HK-2 (cell line): ENCODE results near the gene C1QTNF6.
"Not testable (repeated sequence)": the region's sequence is repeated elsewhere in the genome, so short reads cannot be mapped to it uniquely, and the experiment has no call there.

Source experiments
- DNase-seq: peaks from one replicate; pipeline ENCODE4 v3.0.0-alpha.2; 2018; ENCODE audit not compliant: unreplicated experiment

The C1QTNF6 gene

DNA sequence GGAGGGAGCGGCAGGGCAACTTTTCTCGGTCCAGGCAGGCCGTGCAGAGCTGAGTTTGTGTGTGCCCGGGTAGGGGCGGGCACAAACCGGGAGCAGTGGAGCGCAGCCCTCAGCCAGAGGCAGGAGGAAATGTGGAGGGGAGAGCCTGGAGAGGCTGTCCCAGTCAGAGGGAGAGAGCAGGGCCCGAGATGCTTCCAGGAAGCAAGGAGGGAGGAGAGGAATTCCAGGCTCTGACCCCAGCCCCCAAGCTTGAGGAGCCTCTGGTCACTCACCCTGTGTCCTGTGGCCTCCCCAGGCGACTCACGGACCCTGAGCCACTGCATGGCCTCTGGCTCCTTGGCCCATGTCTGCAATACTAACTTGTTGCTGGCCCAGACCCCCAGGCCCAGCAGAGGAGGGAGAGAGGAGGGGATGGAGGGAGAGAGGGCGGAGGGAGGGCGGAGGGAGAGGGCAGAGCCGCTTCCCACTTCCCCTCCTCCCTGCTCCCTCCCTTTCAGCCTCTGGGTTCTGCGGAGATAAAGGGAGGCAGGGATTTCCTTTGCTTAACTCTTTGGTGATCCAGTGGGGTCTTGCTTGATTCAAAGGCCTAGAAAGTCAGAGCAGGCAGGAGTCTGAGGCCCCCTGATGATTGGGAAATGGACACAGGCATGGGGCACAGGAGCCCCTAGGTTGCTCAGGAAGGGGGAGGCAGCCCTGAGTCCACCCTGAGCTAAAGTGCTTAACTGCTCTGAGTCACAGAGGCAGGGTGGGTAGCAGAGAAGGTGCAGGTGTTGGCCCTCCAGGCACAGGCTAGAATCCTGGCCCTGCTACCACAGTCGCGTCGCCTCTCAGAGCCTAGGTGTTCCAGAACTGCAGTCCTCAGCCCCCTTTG, at the start of gene C1QTNF6:
TSS of gene C1QTNF6 (minus strand) at position 357 of the 871 bp plus-strand sequence. CDS start at position 323, 34 bp downstream.
- DNase-seq: peak; percentile 72

DNA sequence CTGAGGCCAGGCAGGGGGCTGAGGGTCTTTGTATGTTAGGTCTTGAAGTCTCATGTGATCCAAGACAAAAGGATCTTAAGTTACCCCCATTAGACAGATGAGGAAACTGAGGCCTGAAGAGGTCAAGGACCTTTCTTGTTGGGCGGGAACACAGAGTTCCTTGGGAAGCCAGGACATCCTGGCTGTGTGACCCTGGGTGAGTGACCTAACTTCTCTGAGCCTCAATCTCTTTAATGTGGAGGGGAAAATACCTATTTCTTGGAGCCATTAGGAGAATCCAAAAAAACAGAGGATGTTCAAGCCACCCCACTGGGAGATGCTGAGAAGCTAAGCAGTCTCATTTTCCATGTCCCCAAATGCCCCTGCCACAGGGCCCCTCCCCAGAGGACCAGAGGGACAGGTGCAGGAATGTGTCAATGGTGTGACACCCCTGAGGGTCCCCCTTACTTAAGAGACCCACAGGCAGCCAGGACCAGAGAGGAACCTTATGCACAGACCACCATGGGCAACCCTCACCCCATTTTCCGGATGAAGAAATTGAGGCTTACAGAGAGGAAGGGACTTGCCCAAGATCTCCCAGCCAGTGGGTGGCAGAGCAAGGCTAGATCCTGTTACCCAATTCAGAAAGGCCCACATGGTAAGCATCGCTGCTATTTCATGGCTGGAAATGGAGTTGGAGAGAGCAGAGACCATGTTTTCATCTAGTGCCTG, 48.0 kb upstream of the C1QTNF6 start:
- no peak for DNase-seq

GRCh38 chr22:37234736-37235711, 47.0 kb upstream of the C1QTNF6 start:
- no peak for DNase-seq

GRCh38 chr22:37233751-37234631, 45.9 kb upstream of the C1QTNF6 start:
- no peak for DNase-seq

DNA sequence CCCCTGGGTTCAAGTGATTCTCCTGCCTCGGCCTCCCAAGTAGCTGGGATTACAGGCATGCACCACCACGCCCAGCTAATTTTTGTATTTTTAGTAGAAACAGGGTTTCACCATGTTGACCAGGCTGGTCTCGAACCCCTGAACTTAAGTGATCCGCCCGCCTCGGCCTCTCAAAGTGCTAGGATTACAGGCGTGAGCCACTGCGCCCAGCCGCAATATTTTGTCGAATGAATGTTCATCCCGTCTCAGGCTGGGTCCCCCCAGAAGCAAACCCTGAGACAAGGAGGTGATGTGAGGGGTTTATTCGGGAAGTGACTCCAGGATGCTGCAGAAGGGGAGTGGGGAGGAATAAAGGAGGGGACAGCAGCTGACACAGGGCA, 45.3 kb upstream of the C1QTNF6 start:
- DNase-seq: not testable (repeated sequence)

- no peak for DNase-seq
Observed at GRCh38 chr22:37232140-37232998, 44.3 kb upstream of the C1QTNF6 start.

- DNase-seq: no peak
Observed at GRCh38 chr22:37231406-37232139, 43.5 kb upstream of the C1QTNF6 start.

GRCh38 chr22:37230673-37231405, 42.8 kb upstream of the C1QTNF6 start:
- no peak for DNase-seq

GRCh38 chr22:37229805-37230672, 42.0 kb upstream of the C1QTNF6 start:
- DNase-seq: peak; percentile 70

GRCh38 chr22:37229012-37229804, 41.2 kb upstream of the C1QTNF6 start:
- peak; percentile 69 for DNase-seq

- DNase-seq: peak; percentile 34
Observed at GRCh38 chr22:37228106-37229011, 40.3 kb upstream of the C1QTNF6 start.

- DNase-seq: no peak
Observed at GRCh38 chr22:37226514-37226913, 38.5 kb upstream of the C1QTNF6 start.

DNA sequence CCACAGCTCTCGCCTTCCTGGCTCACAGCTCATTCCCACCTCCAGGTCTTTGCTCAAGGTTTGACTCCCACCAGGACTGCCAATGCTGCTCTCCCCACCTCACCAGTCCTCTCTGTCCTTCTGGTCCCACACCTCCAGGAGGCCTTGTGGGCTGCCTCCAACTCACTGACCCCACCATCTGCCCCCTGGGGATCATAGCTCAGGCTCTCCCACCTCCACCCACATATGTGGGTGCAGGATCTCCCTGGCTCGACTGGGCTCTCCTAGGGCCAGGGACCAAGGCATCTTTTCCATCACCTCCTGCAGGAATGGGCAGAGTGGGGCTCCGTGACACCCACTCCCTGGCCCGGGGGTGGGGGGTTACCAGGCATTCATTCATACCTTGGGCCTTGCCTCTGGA, 38.0 kb upstream of the C1QTNF6 start:
- no peak for DNase-seq

GRCh38 chr22:37225481-37225880, 37.4 kb upstream of the C1QTNF6 start:
- DNase-seq: no peak

DNA sequence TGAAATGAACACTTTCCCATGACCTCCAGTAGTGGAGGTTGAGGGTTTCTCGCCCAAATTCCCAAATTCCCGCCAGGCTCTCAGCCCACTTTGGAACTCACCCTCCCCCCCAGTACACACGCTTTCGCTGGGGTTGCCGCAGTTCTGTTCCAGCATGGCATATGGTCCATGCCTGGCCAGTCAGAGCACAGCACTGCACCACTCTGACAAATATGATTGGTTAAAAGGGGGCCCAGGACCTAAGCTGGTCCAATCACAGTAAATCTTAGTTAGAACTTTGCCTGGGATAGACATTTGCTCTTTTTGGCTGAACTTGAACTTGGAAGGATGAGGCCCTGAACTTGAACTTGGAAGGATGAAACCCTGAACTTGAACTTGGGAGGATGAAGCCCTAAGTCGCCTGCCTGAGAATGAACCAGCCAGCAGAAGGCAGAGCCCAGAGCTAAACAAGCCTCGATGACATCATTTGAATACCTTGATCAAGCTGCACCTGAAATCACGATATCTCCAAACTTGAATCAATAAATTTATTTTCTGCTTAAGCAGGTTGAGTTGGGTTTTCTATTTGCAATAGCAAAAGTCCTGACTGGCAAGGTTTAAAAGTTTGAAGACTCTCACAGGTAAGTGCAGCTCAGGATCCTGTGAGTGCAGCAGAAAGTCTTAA, 36.8 kb upstream of the C1QTNF6 start:
- DNase-seq: no peak
